AG09309 (cell line): Measurements from ENCODE around the gene RICTOR.

Experiments
- DNase-seq: peaks from one replicate; pipeline ENCODE4 v3.0.0-alpha.2; 2010; ENCODE audit warnings: low read depth
- H3K4me3 ChIP-seq: 2 replicates; pipeline ENCODE4 v1.5.1; 2011; ENCODE audit warnings: mild to moderate bottlenecking, low read depth, low read length, moderate library complexity; ENCODE audit not compliant: control insufficient read depth
- CTCF ChIP-seq: IDR thresholded peaks from 2 replicates; pipeline ENCODE4 v1.5.1; 2011; ENCODE audit warnings: mild to moderate bottlenecking, low read depth, low read length, inconsistent platforms; ENCODE audit not compliant: insufficient read depth, control insufficient read depth; ENCODE audit errors: missing control alignments

RICTOR gene

GRCh38 chr5:39108987-39109386, 34.8 kb upstream of the RICTOR start:
- TF ChIP-seq CTCF: no peak
- no peak for DNase-seq
- no peak overlapping the region for H3K4me3 ChIP-seq

DNA sequence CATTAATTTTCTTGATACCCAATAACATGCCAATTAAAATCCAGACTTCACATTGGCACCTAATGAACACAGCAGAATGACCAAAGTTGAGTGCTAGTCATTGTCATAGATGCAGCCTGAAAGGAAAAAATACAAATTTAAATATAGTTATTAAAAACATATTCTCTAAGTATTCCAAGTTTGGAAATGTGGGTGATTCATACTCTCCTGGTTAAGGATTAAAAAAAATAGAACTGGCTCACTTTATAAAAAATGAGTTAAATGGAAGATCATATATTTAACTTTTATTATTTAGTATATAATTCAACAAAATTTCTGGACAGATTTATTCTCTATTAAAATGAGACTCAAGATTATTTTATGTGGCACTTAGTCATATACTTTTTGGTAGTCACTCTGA, 33.2 kb upstream of the RICTOR start:
- DNase-seq: no peak
- no peak for TF ChIP-seq CTCF
- no peak overlapping the region for H3K4me3 ChIP-seq

DNA sequence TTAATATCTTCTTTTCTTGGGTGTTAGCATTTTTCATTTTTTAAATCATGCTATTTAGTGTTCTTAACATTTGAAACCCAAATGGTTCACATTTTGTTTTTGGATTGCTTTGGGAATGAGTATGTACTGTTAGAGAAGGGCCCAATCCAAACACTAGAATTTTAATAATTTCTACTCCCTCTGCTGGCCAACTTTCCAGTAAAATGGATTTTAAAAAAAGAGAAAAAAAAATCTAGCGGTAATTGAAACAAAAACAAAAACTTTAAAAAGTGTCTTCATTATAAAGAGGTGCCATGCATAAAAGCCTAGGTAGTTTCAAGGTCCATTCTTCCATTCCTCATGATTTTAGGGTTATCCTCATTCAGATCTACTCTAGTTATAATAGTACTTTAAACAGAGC, 32.1 kb upstream of the RICTOR start:
- H3K4me3 ChIP-seq: no peak overlapping the region
- no peak for DNase-seq
- peak; percentile 17 for TF ChIP-seq CTCF

- H3K4me3 ChIP-seq: no peak overlapping the region
- no peak for TF ChIP-seq CTCF
- DNase-seq: no peak
Observed at GRCh38 chr5:39104221-39104620, 30.0 kb upstream of the RICTOR start.

GRCh38 chr5:39102684-39103155, 28.5 kb upstream of the RICTOR start:
- no peak overlapping the region for H3K4me3 ChIP-seq
- TF ChIP-seq CTCF: no peak
- DNase-seq: no peak

DNA sequence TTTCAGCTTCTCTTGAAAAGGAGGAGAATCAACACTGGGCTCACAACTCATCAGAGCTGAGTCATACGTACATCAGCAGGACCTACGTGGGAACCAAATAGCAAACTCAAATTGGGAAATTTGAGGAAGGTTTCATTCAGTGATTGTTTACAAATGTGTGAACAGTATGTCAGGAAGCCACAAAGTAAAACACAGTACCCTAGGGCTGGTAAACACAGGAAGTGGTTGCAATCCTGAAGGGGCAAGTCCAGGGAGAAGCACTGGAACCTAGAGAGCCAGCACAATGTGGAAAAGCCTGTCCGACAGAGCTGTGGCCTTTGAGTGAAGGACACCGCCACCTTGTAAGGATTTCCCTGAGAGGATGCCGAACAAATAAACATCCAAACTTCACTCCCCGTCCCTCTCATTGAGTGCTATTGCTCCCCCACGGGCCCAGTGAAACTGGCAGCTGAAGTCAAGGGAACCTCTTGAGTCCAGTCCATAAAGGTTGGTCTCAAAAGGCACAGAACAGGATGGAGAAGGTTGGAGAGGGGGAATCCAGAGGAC, 26.7 kb upstream of the RICTOR start:
- H3K4me3 ChIP-seq: no peak overlapping the region
- DNase-seq: peak; percentile 97
- TF ChIP-seq CTCF: no peak
